GM12801 (cell line): ENCODE data around the gene FAM167B.

Experiments
- TF ChIP-seq, protein P1 (sequence below): IDR thresholded peaks from one replicate; pipeline ENCODE4 v1.5.1; 2011; ENCODE audit warnings: control low read depth; ENCODE audit not compliant: insufficient read length; ENCODE audit errors: extremely low read depth

The FAM167B gene

DNA sequence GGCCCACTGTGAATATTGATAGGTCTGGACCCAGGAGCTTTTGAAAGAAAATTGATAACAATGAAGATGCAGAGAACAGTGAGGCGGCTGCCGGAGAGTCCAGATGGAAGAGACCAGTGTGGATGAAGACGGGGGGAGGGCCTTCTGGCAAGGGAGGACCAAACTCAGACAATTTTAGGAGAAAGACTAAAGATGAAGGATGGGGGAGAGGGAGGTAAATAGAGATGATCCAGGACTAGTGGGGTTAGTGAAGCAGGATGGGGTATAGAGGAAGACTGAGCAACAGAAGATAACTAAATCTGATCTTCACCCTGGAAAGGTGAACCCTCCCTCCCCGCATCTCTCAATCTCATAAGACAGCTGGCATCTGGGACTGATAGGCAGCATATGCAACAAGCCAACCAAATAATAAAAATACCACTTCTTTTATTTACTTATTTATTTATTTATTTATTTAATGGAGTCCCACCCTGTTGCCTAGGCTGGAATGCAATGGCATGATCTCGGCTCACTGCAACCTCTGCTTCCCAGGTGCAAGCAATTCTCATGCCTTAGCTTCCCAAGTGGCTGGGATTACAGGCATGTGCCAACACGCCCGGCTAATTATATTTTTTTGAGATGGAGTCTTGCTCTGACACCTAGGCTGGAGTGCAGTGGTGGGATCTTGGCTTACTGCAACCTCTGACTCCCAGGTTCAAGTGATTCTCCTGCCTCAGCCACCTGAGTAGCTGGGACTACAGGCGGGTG lies 14.3 kb upstream of the FAM167B start:
- TF ChIP-seq, protein P1, sequence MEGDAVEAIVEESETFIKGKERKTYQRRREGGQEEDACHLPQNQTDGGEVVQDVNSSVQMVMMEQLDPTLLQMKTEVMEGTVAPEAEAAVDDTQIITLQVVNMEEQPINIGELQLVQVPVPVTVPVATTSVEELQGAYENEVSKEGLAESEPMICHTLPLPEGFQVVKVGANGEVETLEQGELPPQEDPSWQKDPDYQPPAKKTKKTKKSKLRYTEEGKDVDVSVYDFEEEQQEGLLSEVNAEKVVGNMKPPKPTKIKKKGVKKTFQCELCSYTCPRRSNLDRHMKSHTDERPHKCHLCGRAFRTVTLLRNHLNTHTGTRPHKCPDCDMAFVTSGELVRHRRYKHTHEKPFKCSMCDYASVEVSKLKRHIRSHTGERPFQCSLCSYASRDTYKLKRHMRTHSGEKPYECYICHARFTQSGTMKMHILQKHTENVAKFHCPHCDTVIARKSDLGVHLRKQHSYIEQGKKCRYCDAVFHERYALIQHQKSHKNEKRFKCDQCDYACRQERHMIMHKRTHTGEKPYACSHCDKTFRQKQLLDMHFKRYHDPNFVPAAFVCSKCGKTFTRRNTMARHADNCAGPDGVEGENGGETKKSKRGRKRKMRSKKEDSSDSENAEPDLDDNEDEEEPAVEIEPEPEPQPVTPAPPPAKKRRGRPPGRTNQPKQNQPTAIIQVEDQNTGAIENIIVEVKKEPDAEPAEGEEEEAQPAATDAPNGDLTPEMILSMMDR, result no peak

DNA sequence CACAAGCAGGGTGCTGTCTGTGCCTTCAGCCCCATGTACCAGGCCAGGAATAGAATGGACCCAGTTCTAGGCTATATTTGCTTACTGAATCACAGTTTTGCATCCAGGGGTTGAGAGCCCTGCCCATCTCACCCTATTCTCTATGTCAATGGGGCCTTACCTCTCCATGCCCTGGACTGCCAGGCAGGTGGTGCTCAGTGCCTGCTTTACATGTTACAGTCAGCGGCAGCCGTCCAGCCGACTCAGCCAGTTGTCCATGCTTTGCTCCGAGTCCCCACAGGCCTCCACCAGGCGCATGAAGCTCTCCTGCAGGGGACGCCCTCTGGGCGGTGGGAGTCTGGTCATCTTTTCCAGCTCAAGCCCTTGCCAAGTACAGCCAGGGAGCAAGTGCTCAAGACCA lies 12.2 kb upstream of the FAM167B start:
- TF ChIP-seq, protein P1, result no peak

DNA sequence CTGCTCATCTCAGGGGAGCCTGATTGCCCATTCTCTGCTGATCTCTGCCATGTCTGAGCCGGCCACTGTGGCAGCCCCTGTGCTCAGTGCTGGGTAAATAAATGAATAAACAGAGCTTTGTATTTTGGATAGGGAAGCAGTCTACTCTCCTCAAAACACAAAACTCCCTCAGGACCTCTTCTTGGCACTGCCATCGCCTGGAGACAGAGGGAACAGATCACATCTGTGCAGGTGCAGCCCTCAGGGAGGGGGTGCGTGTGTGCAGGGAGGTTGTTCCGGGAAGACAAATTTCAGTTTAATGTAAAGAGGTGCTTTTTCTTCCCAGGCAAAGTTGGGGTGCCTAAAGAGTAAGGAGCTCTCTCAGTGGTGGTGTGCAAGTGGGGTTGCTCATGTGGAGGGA lies 7.7 kb upstream of the FAM167B start:
- TF ChIP-seq, protein P1, result no peak

DNA sequence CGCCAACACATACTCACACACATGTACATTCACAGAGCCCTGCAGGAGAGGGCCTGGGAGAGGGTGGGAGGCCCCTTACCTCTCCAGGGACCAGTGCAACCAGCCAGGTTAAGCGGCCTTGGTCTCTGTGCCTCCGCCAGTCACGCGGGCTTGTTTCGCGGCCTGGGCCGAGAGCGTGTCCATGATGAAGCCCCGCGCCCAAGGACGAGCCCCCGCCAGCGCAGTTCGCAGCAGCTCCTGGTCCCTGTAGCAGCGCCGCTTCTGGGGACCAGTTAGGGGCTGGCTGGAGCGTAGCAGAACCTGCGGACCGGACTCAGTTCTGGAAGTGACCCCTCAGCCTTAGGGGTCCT lies 7.3 kb upstream of the FAM167B start:
- TF ChIP-seq, protein P1, result no peak

DNA sequence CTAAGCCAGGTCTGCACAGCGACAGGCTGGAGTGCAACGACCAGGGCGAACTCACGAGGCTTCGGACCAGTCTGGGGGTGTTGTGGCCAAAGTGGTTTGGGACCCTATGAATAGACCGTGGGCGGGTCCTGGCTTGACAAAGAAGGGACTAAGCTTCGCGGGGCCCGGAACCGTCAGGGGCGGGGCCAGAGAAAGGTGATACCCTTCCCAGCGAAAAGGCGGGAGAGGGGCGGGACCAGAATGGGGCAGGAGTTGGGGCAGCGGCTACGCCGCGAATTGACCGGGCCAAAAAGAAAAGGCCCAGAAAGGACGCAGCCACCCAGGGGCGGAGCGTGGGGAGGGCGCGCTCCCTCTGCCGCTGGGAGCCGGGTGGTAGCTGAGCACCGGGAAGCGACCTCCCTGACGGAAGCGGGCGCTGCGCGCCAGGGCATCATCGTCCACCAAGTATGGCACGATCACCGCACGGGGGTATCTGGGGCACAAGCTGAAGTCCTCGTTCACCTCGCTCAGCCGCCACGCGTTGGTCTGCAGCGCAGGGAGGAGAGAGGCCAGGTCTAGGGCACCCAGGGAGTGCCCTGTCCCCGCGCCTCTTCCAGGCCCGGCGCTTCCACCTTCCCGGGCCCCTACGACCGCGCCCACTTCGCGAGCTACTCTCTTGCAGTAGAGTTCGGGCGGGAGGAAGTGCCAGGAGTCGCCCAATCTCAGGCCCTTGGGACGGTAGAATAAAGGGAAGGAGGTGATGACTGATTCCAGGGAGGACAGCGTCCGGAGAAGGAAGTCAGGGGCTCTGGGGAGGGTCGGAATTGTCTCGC lies 6.7 kb upstream of the FAM167B start:
- TF ChIP-seq, protein P1, result no peak

DNA sequence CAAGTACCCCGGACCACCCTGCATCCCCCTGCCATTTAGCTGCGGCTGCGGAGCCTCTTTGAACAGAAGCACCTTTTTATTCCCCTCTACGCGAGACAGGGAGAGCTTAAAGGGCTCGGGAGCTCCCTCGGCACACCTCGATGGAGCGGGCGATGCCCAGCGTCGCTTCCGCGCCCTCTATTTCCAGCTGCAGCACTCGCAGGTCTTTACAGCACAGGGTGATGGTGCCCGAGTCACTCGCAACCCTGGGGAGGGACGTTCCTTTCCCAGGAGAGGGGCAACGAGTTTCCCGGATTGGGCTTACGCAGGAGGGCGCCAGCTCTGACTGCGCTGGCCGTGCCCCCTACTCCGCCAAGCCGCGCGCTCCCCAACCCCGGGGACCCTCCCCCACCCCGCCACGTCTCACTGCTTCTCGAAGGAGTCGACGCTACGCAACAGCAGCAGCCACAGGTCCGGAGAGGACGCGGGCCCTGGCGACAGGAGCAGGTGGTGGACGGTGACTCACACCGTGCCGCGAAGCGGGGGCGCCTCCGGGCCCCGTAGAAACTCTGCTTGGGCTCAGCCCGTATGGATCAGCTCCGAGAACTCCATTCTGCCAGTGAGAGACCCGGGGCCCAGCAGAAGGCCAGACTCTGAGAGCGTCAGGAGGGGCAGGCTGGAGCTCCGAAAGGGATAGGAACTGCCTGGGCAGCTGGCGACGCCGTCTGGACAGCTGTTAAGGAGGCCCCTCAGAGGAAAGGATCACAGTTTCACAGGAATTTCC lies 5.8 kb upstream of the FAM167B start:
- TF ChIP-seq, protein P1, result no peak

DNA sequence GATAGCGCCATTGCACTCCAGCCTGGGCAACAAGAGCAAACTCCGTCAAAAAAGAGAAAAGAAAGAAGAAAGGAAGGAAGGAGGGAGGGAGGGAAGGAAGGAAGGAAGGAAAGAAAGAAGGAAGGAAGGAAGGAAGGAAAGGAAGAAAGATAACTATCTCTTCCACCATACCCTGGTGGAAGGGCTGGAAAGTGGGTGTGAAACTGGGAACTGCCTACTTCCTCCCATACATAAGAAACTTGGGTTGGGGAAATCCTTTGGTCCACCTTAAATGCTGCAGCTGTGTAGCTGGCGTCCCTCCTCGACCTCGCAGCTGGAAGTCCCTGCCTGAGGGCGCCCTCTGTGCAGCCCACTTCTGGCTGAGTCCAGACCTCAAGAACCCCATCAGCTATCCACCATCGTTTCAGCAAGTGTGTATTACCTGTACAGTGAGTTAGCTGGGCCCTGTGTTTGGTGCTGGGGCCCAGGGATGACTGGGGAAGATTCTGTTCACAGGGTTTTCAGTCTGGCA lies 4.6 kb upstream of the FAM167B start:
- TF ChIP-seq, protein P1, result no peak
